ENCODE results near the gene NAV2.

The NAV2 gene

DNA sequence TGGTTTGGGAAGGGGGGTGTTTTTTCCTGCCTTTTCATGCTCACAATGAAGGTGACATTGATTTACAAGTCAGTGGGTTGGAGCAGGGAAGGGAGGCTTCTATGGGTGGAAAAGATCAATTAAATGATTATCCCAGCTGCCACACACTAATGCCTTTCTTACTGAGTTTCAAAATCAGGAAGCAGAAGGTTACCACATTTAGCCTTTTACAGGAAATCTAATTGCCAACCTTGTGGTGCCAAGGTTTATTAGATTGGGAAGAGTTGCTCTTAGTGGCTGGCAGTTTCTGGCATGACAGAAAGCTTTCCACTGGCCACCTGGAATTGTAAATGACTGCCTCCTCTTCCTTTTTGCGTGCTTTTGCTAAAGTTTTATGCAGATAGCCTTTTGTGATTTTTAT, 98.7 kb downstream of the NAV2 start:
- no peak for DNase-seq (ENCODE audit: low spot score)

DNA sequence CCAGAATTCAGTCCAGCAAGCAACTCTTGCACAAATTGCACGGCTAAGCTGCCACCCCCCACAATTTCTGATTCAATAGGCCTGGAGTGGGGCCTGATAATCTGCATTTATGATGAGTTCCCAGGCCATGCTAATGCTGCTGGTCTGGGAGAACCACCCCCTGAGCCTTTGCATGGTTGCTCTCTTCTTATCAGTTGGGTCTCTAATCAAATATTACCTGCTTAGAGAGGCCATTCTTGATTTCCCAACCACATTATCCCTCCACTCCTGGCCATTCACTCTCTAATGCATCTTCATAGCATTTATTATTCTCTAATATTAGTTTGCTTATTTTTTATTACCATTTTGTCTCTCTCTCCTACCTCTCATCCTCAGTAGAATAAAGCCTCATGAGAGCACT, 99.5 kb downstream of the NAV2 start:
- DNase-seq (ENCODE audit: low spot score), result no peak

DNA sequence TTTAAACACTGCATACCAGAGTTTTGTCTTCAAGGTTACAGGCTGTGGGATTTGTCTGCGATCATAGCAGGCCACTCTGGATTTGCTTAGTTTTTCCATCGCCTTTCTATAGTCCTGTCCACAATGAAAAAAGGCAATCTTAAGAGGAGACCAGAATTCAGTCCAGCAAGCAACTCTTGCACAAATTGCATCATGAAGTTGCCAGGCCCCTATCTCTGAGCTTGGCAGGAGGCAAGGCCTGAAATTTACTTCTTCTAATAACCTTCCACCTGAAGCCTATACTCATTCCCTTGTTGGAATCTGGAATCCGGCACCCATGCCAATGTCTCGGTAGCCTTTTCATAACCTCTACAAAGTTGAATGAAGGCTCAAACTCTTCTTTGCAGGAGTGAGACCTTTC, 100.1 kb downstream of the NAV2 start:
- no peak for DNase-seq (ENCODE audit: low spot score)

DNA sequence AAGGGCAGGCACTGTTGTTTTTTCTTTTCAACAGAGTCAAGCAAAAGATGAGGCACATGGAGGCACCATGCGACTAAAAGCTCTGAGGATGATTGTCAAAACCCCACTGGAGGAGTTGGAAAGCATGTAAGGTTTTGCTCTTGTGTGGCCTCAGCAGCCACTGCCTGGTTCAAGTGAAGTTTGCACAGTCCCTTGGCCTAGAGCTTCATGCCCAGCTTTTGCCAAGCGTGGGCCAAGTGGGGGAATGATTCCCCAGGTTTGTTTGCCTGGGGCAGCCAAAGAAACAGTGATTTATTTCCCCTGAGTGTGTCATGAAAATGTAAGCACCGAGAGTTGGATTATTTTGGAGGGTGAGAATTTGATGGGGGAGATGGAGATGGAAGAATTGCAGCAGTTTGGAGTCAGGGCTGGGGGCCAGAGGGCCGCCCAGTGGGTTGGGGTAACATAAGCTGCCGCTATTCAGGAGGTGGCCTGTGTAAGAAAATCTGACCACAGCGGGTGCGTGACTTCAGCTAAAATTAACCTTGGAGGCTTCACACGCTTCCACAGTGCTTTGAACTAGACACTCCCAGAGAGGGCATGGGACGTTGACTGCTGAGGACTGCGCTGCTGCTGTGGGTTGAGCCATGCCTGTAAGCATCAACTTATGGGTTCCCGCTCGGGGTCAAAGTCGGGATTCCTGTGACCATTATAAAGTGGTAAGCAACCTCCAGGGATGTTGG, 100.7 kb downstream of the NAV2 start:
- no peak for DNase-seq (ENCODE audit: low spot score)

DNA sequence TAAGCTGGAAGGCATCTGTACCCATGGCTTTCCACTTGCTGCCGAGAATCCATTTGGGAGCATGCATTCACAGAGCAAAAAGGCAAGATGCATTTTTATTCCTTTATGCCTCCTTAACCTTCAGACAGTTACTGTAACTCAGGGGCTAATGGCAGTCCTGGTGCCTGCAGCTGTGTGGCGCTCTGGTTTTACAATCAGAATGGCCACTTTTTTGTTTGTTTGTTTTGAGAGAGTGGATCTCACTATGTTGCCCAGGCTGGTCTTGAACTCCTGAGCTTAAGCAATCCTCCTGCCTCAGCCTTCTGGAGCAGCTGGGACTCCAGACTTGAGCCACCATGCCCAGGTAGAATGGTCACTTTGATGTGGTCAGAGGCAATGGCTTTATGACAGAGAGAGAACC, 101.8 kb downstream of the NAV2 start:
- no peak for DNase-seq (ENCODE audit: low spot score)

DNA sequence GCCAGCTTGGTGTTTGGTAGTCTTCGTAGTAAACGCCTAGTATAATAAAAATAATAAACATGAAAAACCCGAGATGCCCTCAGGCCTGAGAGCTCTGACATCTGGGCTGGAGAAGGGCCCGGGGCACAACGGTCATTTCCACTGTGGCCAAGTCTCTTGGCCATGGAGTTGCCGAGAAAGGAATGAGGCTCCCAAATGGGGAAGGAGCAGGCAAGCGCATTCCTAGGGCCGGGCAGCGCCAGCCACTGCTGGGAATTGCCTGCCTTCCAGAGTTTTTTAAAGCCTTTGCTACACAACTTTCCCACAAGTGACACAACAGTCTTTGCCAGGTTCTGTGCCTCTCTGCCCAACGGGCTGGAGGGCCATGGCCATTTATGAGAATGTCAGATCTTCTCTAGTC, 103.4 kb downstream of the NAV2 start:
- DNase-seq (ENCODE audit: low spot score), result no peak

DNA sequence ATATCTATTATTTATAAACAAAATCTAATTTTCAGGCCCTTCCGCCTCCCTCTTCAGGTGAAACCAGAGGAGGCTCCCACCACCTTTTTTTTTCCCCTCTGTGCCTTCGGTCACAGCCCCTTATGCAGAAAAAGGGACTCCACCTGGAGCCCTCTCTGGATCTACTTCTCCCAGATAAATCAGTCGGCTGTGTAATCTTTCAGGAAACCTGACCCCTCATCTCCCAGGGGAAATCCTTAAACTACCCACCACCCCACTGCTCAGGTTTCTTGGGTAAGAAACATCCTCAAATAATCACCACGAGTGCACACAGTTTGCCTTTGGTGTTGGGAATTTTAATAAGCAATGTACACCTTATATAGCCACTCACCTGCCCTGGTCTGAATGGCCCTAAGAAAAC, 104.2 kb downstream of the NAV2 start:
- no peak for DNase-seq (ENCODE audit: low spot score)

DNA sequence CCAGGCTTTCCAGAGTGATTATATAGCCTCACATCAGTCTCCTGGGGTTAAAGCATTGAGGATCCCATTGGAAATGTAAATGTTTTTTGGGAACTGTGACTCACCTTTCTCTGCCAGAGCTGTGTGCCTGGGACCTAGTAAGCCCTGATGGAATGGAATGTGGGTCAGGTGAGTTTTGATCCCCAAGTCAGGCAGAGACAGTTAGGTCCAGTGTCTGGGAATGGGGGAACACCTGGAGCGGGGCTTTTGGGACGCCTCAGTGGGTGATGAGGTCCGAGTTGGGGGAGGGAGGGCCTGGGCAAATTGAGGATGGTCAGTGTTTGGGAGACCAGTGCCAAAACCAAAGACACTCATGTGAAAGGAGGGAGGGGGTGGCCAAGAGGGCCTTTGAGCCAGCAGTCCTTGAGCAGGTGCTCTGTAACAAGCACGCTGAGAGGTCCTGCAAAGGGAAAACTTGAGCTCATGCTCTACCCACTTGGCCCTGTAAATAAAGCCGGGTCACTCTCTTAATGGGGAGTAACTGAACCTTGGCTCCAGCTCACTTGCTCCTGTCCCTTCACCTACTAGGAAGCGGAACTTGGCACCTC, 104.7 kb downstream of the NAV2 start:
- DNase-seq (ENCODE audit: low spot score), result no peak

DNA sequence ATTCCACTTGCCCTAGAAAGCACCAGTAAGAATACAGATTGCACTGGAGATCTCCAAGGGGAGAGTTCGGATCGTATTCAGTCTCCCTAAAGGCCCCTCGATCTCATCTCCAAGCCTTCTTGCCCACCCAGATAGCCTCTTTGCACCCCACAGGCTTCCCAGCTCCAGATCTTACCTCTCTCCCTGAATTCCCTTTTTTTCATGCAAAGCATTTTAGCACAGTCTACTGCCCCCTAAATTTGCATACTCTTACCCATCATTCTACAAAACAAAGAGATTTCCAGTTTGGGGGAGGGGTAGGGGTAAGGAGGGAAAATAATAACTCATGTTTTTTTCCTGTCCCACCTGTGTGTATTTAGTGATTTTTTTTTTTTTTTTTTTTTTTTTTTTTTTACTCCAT, 105.2 kb downstream of the NAV2 start:
- DNase-seq (ENCODE audit: low spot score), result no peak

DNA sequence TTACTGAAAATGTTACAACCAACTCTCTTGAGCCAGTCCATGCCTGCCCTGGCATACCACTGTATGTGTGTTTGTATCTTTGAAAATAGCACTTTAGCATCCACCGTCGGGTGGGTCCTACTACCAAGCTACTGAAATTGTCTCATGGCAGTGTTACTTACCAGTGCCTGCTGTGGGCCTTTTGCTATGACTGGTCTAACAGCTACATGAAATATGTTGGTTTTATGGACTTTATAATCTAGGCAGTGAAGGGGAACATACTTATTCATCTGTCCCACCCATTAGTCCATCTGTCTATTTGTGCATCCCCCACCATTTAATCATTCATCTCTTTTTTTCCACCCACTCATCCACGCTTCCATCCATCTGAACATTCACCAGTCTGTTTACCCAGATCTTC, 106.0 kb downstream of the NAV2 start:
- DNase-seq (ENCODE audit: low spot score), result no peak

DNA sequence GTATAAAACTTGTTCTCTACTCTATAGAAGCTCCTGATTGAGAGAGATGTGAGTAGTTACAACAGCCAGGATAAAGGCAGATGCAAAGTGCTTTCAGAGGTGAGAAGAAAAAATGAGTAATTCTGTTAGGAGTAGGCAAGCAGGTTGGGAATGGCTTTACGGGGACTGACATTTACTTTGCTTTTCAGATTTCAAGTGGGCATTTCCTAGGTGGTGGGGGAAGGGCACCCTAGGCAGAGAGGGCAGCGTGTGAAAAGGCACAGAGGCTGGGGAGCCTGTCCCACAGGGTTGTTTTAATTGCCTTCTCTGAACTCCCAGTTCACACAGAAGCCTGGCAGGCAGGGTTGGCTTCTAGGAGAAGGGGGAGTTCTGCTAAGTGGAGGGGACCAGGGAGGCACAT, 106.5 kb downstream of the NAV2 start:
- DNase-seq (ENCODE audit: low spot score), result no peak

DNA sequence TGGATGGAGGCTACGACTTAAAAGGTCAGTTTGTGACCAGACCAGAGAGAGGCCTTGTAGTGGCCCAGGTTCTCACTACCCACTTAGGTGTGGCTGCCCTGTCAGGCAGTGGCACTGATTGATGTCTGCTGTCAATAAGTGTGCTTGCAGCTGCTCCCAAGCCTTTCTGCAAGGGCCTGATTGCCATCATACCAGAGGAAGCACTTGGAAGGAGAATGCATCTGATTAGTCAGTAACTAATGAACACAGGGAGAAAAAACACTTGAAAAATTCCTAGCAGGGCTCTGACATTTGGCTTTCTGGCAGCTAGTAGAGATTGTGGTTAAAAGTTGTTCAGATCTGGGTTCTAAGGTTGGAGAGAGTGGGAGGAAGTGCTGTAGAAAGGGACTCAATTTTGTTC, 107.5 kb downstream of the NAV2 start:
- no peak for DNase-seq (ENCODE audit: low spot score)

DNA sequence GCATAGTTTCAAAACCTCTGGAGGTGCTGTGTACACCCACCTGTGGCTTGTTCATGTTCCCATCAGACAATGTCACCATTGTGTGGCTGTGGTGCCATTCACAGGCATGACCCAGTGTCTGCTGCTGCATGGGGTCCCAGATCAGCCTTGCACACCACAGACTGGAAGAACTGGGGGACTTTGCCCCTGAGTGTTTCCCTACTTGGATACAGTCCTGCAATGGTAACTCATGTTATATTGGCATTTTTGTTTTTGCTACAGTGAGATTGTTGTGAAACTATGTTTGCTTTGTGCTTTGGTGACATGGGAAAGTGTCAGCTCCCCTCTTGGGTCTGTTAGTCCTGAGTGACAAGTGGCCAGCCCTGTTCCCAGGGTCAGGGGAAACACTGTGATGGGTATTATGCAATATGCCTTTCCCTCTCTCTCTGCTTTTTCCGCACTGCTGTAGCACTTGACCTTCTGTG, 108.8 kb downstream of the NAV2 start:
- DNase-seq (ENCODE audit: low spot score), result no peak

DNA sequence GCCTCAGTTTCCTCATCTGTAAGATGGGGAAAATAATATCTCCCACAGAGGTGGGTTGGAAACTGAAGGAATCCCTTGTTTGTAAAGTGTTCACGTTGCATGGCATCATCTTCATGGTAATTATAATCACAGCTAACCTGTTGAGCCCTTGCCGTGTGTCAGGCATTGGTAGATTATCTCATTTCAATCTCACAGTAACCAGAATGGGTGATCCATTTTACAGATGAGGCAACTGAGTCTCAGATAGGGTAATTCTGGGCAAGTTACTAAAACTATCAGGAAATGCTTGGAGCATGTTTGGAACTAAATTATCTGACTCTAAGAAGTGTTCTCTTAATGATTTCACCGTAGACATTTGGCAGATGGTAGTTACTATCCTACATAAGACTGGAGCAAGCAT, 109.4 kb downstream of the NAV2 start:
- no peak for DNase-seq (ENCODE audit: low spot score)

DNA sequence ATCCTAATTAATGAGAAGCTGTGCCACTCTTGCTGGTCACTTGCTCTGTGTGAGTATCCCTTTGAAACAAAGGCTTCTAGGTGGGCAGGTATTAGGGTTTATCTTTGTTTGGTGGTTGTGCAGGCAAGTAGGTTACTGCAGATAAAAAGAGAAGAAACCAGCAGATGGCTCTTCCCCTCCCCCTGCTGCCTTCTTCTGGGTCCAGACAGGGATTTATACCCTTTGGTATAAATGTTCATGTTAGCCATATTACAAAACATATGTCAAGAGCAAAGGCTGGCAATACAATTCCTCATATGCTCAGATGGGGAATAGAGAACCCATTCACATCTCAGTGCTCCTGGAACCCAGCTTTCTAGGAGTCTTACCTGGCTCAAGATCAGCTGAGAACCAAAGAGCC, 109.9 kb downstream of the NAV2 start:
- DNase-seq (ENCODE audit: low spot score), result no peak

DNA sequence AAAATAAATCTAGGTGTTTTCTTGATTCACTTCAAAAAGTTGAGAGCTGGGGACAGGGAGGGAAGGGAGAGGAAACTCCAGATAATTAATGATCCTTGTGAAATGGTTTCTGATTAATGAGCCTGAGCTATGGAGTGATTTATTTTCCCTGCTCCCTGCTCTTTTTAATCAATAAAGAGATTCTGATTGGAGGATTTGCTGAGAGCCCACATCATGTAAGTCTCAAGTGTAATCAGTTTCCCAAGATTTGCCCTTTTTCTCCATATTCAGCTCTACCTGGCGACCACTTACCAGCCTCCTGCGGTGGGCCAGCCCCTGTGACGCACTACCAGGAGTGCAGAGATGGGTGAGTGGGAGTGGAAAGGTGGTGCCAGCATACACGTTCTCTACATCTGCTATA, 114.0 kb downstream of the NAV2 start:
- no peak for DNase-seq (ENCODE audit: low spot score)

DNA sequence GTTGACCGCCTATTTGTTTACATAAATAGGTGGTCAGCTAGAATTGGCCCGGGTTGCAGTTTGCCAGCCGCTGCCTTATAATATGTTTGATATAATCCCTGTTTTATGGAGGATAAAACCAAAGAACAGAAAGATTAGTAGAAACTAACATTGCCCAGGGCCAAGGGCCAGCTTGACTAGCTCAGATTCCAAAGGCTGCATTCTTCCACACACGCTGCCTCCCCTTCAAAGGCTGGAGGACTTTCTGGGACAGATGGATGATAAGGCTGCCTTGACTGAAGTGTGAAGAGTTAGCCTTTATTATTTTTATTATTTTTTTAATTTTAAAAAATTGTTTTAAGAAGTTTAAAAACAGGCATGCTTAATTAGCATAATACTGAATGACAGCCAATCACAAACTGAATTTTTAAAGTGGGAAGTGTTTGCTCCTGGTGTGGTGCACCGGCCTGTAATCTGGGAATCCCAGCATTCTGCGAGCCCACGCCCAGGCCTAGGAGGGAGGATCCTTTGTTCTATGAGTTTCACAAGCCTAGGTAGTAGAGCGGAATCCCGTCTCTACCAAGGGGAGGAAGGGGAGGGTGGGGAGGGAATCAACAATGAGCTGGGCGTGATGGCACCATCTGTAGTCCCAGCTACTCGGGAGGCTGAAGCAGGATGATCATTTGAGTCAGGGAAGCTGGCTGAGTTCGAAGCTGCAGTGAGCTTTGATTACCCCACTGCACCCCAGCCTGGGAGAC, 114.9 kb downstream of the NAV2 start:
- DNase-seq (ENCODE audit: low spot score), result no peak

DNA sequence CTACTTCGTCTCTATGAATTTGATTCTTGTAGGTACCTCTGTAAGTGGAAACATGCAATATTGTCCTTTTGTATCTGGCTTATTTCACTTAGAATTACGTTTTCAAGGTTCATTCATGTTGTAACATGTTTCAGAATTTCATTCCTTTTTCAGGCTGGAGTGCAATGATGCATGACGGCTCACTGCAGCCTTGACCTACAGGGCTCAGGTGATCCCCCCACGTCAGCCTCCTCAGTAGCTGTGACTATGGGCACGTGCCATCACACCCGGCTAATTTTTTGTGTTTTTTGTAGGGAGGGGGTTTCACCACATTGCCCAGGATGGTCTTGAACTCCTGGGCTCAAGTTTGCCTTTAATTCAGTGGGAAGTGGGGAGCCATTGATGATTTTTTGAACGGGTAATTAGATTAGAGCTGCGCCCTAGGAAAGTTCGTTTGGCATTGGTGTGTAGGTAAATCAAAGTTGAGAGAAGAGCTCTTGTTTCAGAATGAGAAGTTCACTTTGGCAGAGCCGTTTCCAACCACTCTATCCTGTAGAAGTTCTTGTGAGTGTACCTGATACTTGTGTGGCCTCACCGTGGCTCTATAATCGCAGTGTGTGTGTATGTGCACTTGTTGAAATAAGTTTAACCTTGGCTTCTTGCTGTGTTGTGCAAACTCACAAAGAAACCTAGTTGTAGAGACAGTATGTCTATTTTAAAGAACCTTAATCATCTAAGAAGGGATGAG, 115.9 kb downstream of the NAV2 start:
- no peak for DNase-seq (ENCODE audit: low spot score)

DNA sequence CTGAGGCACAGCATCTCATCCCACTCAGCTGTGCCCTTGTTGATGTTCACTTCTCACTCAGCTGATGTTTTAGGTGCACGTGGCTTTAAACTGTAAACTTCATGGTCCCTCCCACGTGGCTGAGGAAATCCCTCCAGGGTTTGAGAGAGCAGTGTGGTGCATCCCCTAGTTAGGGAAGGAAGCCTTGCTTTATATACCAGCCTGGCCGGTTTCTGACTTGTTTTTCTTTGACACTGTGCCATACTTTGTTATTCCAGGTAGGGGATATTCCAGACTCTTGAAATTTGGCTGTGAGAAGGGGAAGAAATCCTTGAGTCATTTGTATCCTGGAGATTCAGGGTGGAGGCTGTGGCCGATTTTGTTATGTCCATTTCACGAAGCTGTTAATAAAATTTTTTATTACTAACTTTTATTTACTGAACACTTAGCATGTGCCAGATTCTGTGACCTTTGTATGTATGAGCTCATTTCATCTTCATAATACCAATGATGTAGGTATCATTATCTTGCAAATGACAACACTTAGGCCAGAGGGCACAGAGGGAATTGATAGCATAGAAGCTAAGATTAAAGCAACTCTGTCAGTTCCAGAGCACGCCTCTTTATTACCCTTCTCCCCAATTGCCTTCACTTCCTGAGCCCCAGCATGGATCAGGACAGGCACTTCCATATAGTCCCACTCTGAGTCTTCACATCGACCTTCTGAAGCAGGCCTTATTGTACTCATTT, 116.6 kb downstream of the NAV2 start:
- peak; percentile 9 for DNase-seq (ENCODE audit: low spot score)

DNA sequence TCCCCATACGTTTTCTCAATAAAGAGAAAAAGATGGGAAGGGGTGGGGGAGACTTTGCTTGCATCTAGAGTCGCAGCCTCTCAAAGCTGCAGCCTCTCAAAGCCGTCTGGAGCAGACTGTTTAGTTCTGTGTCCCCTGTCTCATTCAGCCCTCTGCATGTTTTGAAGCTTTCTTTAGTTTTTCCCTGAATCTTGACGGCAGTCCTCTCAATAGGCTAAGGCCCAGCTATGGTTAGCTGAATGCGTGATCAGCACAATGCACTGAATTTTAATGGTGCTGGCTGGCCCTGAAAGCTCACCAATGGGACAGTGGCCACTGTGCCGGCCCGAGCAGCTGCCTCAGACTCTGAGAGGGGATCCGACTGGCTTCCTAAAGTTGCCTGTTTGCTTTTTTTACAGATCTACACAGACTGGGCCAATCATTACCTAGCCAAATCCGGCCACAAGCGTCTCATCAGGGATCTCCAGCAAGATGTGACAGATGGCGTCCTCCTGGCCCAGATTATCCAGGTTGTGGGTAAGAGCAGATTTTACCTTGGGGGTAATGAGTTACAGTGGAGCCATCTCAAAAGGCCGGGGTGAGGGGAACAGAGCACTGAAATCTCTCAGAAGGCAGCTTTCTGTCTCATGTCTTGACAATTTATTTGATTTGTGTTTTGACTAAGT, 119.6 kb downstream of the NAV2 start:
- DNase-seq (ENCODE audit: low spot score), result no peak

DNA sequence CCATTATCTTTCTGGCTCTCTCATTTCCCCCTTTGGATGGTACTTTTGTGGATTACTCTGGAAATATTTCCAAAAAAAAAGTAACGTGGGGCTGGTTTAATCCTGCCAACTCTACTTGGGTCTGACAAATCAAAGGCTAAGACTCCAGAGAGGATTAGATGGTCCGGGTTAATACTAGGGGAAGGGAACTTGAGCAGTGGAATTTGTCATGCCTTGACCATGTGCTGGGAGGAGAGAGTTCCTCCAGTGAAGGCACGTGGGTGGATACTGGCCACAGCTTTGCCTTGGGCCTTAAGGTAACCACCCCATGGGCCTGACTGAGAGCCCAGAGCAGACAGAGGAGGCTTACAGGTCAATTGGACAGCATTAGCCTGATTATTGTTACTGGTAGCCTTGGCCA, 120.3 kb downstream of the NAV2 start:
- no peak for DNase-seq (ENCODE audit: low spot score)

DNA sequence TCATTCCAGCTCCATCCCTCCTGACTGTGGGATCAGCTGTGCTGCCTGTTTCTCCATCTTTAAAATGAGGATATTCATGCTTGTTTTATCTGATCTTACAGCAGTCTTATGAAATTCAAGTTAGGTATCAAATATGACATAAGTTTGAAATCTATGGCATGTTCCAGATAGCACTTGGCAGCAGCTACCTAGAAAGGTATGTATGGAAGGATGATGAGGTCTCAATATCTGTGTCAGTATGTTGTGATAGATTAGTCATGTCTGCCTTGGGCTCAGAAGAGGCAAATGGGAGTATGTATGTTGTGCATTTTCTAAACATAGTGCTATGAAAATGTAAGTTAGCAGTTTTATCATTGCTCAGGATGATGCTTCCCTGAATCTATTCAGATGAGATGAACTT, 122.1 kb downstream of the NAV2 start:
- DNase-seq (ENCODE audit: low spot score), result no peak

Measured in LoVo (cell line).